ENCODE data around the gene CDK7.

CDK7 gene

GRCh38 chr5:69295088-69295754, 60.5 kb downstream of the CDK7 start:
- DNase-seq, result no peak

GRCh38 chr5:69299625-69300024, 64.9 kb downstream of the CDK7 start:
- no peak for DNase-seq

GRCh38 chr5:69300537-69301203, 66.0 kb downstream of the CDK7 start:
- no peak for DNase-seq

GRCh38 chr5:69305512-69305911, 70.8 kb downstream of the CDK7 start:
- no peak for DNase-seq

GRCh38 chr5:69308046-69308553, 73.4 kb downstream of the CDK7 start:
- no peak for DNase-seq

- no peak for DNase-seq
Observed at GRCh38 chr5:69309380-69309779, 74.7 kb downstream of the CDK7 start.

- no peak for DNase-seq
Observed at GRCh38 chr5:69312459-69313160, 77.9 kb downstream of the CDK7 start.

- DNase-seq, result no peak
Observed at GRCh38 chr5:69313428-69313827, 78.7 kb downstream of the CDK7 start.

- no peak for DNase-seq
Observed at GRCh38 chr5:69315972-69316371, 81.3 kb downstream of the CDK7 start.

GRCh38 chr5:69317391-69317790, 82.7 kb downstream of the CDK7 start:
- DNase-seq, result no peak

- DNase-seq, result no peak
Observed at GRCh38 chr5:69326365-69326764, 91.7 kb downstream of the CDK7 start.

Measured in NCI-H187 treated with DMSO at 0.1 percent for 48 hours (cell line).